Stimulated activated naive CD4-positive, alpha-beta T cell treated with Interleukin-2 at 50 U/mL for 16 hours (primary cell): Measurements from ENCODE around the gene GMPR.

ENCODE experiments used
- DNase-seq: peaks from one replicate; lab custom pipeline; 2025; lab: John Stamatoyannopoulos, UW

The GMPR gene

GRCh38 chr6:16327777-16328325, 89.5 kb downstream of the GMPR start:
- no peak for DNase-seq

- no peak for DNase-seq
These were observed 90.8 kb downstream of the GMPR start for GRCh38 chr6:16329233-16329632.

GRCh38 chr6:16331384-16332174, 93.2 kb downstream of the GMPR start:
- DNase-seq = peak; percentile 53

DNA sequence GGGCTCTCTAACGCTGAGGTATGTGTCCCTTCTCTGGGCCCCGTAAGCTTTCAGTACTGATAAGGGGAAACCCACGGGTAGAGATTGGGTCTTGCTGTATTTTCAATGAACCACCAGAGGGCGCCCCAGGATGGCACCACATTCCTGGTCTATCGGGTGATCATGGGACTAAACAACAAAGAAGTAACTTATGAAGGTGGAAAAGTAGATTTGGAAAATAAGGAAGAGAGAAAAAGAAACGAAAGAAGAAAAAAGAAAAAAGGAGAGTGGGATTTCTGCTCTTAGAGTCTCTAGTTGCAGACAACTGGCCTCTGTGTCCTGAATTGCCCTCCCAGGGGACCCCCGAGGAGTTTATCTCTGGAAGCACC, 93.8 kb downstream of the GMPR start:
- DNase-seq = peak; percentile 74

DNA sequence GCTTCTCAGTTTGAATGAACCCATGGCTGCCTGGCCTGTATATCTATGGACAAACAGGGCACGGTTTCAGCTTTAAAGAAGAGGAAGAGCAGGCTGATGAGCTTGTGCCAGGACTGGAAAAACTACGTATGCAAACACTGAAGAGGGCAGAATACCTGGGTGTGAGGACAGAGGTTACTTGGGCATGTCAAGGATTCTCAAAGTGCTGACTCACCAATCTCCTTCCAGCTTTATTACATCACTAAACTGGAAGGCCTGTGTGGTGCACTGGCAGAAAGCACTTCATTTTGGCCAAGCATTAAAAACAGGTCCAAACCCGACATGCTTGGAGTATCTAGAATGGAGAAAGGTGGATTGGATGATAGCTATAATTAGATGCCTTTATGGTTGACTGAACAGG, 95.2 kb downstream of the GMPR start:
- no peak for DNase-seq

DNA sequence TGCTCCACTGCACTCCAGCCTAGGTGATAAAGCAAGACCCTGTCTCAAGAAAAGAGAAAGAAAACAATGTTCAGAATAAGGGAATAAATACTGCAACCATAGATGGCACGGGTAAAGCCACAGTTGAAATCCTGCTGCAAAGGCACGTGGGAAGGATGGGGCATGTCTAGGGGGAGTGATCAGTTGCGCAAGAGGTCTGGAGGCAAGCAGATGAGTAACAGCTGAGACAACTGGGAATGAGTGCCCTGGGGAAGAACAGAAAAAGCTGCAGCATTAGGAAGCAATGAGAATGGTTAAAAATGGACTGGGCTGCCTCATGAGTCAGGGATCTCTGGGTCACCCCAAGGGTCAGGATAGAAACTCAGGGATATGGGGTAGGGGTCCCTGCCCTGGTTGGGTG, 96.3 kb downstream of the GMPR start:
- no peak for DNase-seq

DNA sequence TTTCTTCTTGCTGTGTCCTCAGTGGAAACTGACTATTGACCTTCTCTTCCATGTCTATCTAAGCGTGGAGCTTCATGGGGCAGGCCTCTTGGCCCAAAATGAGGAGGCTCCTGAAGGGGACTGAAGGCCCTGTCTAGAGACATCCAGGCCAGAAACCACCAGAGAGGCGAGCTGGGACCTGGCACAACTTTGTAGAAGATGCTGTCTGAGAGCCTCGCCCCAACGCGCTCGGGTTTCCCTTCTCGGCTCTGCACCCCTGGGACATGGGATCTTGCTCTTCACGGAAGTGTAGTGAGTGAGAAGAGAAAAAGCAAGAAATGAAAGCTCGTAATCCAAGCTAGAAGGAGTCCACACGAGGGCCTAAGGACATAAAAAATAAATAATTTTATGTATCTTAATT, 96.8 kb downstream of the GMPR start:
- no peak for DNase-seq

GRCh38 chr6:16336056-16336818, 97.8 kb downstream of the GMPR start:
- no peak for DNase-seq

GRCh38 chr6:16336911-16337294, 98.5 kb downstream of the GMPR start:
- DNase-seq = no peak

- no peak for DNase-seq
These were observed 99.0 kb downstream of the GMPR start for GRCh38 chr6:16337295-16337975.

DNA sequence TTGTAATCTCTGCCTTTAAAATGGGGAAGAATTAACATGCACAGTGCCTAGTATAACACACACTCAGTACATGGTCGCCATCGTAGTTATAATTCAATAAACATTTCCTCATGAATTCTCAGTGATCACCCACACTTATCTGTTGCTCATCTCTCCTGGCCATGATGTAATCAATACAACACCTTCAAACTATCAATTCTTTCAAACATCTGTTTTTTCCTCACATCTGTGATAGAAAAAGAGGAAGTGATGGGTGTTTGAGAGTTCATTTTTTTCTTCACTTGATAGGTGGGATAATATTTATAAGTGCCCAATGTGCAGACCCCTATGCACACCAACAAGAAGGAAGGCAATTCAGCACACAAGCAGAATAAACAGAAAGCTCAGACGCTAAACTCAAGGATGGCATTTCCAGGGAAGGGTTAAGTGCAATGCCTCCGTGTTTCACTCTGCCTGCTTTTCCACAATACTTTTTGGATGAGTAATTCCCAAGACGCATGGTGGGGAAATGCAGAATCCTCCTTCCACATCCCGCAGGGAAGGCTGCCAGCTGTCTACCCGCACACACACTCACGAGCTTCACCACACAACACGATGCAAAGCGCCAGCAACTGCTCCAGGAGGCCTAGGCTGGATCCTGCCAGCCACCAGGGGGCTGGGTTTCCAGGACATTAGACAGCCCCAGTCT, 100.3 kb downstream of the GMPR start:
- no peak for DNase-seq

- DNase-seq = no peak
These were observed 100.8 kb downstream of the GMPR start for GRCh38 chr6:16339265-16339587.

DNA sequence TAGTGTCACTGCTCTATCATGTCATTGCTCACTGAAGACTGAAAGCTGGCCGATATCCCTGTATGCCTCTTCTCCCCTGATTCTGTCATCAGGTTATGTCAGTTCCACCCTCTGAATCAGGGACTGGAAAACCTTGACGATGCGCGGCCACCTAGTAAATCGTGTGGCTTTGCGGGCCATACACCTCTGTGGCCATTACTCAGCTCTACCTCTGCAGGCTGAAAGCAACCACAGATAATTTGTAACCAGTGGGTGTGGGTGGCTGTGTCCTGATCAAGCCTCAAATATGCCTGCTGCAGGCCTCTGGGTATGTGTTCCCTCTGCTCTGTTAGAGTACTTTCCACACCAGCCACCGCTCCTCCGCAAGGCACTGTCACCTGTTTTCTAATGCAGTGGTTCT, 105.2 kb downstream of the GMPR start:
- no peak for DNase-seq

GRCh38 chr6:16344756-16345155, 106.4 kb downstream of the GMPR start:
- DNase-seq = no peak
